H1 (cell line): ENCODE data around the gene RGS3. TPM values are rescaled to one million over a fixed set of nuclear protein-coding genes. Genes with fewer than 3 reads are reported as not detected.

Source experiments
- CTCF ChIA-PET: fragments of 300-600 bp; sonication (Branson Sonifier 250); formaldehyde crosslinking; loops from one replicate; lab custom pipeline; 2021; ENCODE audit not compliant: partially characterized antibody; lab: Charles Lee
- POLR2A ChIA-PET: fragments of 300-600 bp; sonication (Branson Sonifier 250); formaldehyde crosslinking; loops from one replicate; lab custom pipeline; 2021; ENCODE audit warnings: inconsistent platforms; ENCODE audit not compliant: partially characterized antibody; lab: Charles Lee
- DNase-seq, 2 experiments: peaks; one replicate each; pipeline versions ENCODE4 v3.0.0 to v3.0.0-alpha.2; 2010 to 2022; ENCODE audit warnings: low spot score in 2 of 2, low read depth in 1 of 2, mixed read lengths in 1 of 2
- FAIRE-seq: peaks from 2 replicates; lab custom pipeline; 2011; peaks lifted over from hg19 to GRCh38; lab: Jason Lieb, UNC
- H2AFZ ChIP-seq: 2 replicates; pipeline ENCODE4 v1.8.1; 2012; ENCODE audit warnings: low read length, inconsistent platforms
- H2AK5ac ChIP-seq: 2 replicates; pipeline ENCODE4 v1.6.1; 2013; ENCODE audit warnings: low read depth, low read length
- H2BK120ac ChIP-seq: replicated peaks from 2 replicates; pipeline ENCODE3; 2013; ENCODE audit warnings: low read depth, low read length, inconsistent platforms
- H2BK12ac ChIP-seq: 2 replicates; pipeline ENCODE4 v1.6.1; 2013; ENCODE audit warnings: low read depth, low read length
- H2BK15ac ChIP-seq: 2 replicates; pipeline ENCODE4 v1.6.1; 2013; ENCODE audit warnings: low read length
- H2BK20ac ChIP-seq: 2 replicates; pipeline ENCODE4 v1.6.1; 2013; ENCODE audit warnings: low read length
- H2BK5ac ChIP-seq: 2 replicates; pipeline ENCODE4 v1.6.1; 2013; ENCODE audit warnings: low read depth, low read length
- H3K14ac ChIP-seq: 2 replicates; pipeline ENCODE4 v1.6.1; 2013; ENCODE audit warnings: inconsistent platforms; ENCODE audit not compliant: insufficient read length
- H3K18ac ChIP-seq: 2 replicates; pipeline ENCODE4 v1.6.1; 2013; ENCODE audit warnings: low read length; ENCODE audit errors: extremely low read depth
- H3K23ac ChIP-seq: 2 replicates; pipeline ENCODE4 v1.6.1; 2013; ENCODE audit warnings: inconsistent platforms; ENCODE audit not compliant: insufficient read length
- H3K23me2 ChIP-seq: 2 replicates; pipeline ENCODE4 v1.6.1; 2013; ENCODE audit warnings: low read depth, low read length
- H3K27ac ChIP-seq: 2 replicates; pipeline ENCODE4 v1.6.1; 2011; ENCODE audit warnings: low read depth, low read length, inconsistent platforms
- H3K27me3 ChIP-seq, 4 experiments: replicated peaks in 1 of 4; 1 replicate in 1 of 4; 2 replicates in 3 of 4; pipeline versions ENCODE4 v1.6.1 to v1.8.1; 2011 to 2013; ENCODE audit warnings: low read length in 3 of 4, mild to moderate bottlenecking in 3 of 4, inconsistent platforms in 2 of 4, mixed read lengths in 2 of 4, moderate library complexity in 1 of 4; ENCODE audit not compliant: control insufficient read depth in 3 of 4, insufficient read depth in 3 of 4; ENCODE audit errors: extremely low read depth in 1 of 4
- H3K36me3 ChIP-seq, 4 experiments: 2 replicates each; pipeline versions ENCODE4 v1.6.1 to v1.8.1; 2011 to 2013; ENCODE audit warnings: mild to moderate bottlenecking in 4 of 4, low read length in 3 of 4, moderate library complexity in 2 of 4, control low read depth in 1 of 4, inconsistent platforms in 1 of 4; ENCODE audit not compliant: insufficient read depth in 4 of 4, control insufficient read depth in 2 of 4
- H3K4ac ChIP-seq: replicated peaks from 2 replicates; pipeline ENCODE3; 2013; ENCODE audit warnings: low read length, low read depth, mixed read lengths, inconsistent platforms; ENCODE audit not compliant: insufficient read length
- H3K4me1 ChIP-seq, 4 experiments: replicated peaks in 1 of 4; 1 replicate in 1 of 4; 2 replicates in 3 of 4; pipeline versions ENCODE4 v1.6.1 to v1.8.1; 2011 to 2013; ENCODE audit warnings: low read length in 3 of 4, inconsistent platforms in 2 of 4, mixed read lengths in 1 of 4; ENCODE audit not compliant: insufficient read depth in 4 of 4, control insufficient read depth in 3 of 4
- H3K4me2 ChIP-seq, 2 experiments: 2 replicates each; pipeline versions ENCODE4 v1.6.1 to v1.8.1; 2011 to 2013; ENCODE audit warnings: low read depth in 2 of 2, low read length in 2 of 2, control low read depth in 1 of 2, inconsistent platforms in 1 of 2, mild to moderate bottlenecking in 1 of 2; ENCODE audit not compliant: insufficient read depth in 1 of 2
- H3K4me3 ChIP-seq, 4 experiments: fragments of 200-600, 300-600 bp in 1 of 4; sonication (generic), shearing (Covaris generic), sonication (Bioruptor Twin) in 1 of 4; 2 replicates each; pipeline versions ENCODE4 v1.5.1 to v1.8.1; 2011 to 2016; ENCODE audit warnings: low read length in 4 of 4, low read depth in 3 of 4, control low read depth in 2 of 4, inconsistent platforms in 2 of 4, mild to moderate bottlenecking in 2 of 4, mixed read lengths in 1 of 4, moderate library complexity in 1 of 4; ENCODE audit not compliant: insufficient read depth in 2 of 4; ENCODE audit errors: extremely low read depth in 1 of 4
- H3K56ac ChIP-seq: replicated peaks from 2 replicates; pipeline ENCODE3; 2013; ENCODE audit warnings: low read depth, mild to moderate bottlenecking, mixed read lengths, low read length, inconsistent platforms; ENCODE audit not compliant: insufficient read length
- H3K79me1 ChIP-seq: 2 replicates; pipeline ENCODE4 v1.6.1; 2013; ENCODE audit warnings: low read depth, low read length, control low read depth
- H3K79me2 ChIP-seq, 2 experiments: 2 replicates each; pipeline versions ENCODE4 v1.6.1 to v1.8.1; 2012 to 2013; ENCODE audit warnings: low read length in 2 of 2, mild to moderate bottlenecking in 2 of 2, inconsistent platforms in 1 of 2; ENCODE audit not compliant: insufficient read depth in 2 of 2, control insufficient read depth in 1 of 2
- H3K9ac ChIP-seq, 4 experiments: replicated peaks in 1 of 4; 1 replicate in 1 of 4; 2 replicates in 3 of 4; pipeline versions ENCODE4 v1.6.1 to v1.8.1; 2011 to 2013; ENCODE audit warnings: low read depth in 3 of 4, low read length in 3 of 4, control low read depth in 2 of 4, mild to moderate bottlenecking in 2 of 4, moderate library complexity in 2 of 4, inconsistent platforms in 1 of 4; ENCODE audit errors: extremely low read depth in 1 of 4
- H3K9me3 ChIP-seq, 2 experiments: 2 replicates each; pipeline versions ENCODE4 v1.6.1 to v1.8.1; 2012 to 2013; ENCODE audit warnings: mild to moderate bottlenecking in 2 of 2, moderate library complexity in 2 of 2, control low read depth in 1 of 2, inconsistent platforms in 1 of 2, low read depth in 1 of 2, low read length in 1 of 2, mixed read lengths in 1 of 2; ENCODE audit not compliant: insufficient read depth in 2 of 2
- H4K20me1 ChIP-seq, 2 experiments: replicated peaks in 1 of 2; 2 replicates each; pipeline versions ENCODE3 to v1.8.1; 2011 to 2013; ENCODE audit warnings: inconsistent platforms in 2 of 2, low read length in 2 of 2, mild to moderate bottlenecking in 1 of 2; ENCODE audit not compliant: insufficient read depth in 2 of 2, control insufficient read depth in 1 of 2
- H4K5ac ChIP-seq: 2 replicates; pipeline ENCODE4 v1.6.1; 2013; ENCODE audit warnings: low read length, low read depth, mixed read lengths, inconsistent platforms; ENCODE audit not compliant: insufficient read length
- H4K8ac ChIP-seq: 2 replicates; pipeline ENCODE4 v1.8.0; 2013; ENCODE audit warnings: mild to moderate bottlenecking, moderate library complexity, low read length, inconsistent platforms; ENCODE audit not compliant: insufficient read depth; ENCODE audit errors: extremely low read depth
- H4K91ac ChIP-seq: replicated peaks from 2 replicates; pipeline ENCODE3; 2013; ENCODE audit warnings: low read length, mixed read lengths, inconsistent platforms; ENCODE audit not compliant: insufficient read length
- CEBPB ChIP-seq: IDR thresholded peaks from 2 replicates; pipeline ENCODE4 v1.6.1; 2012; ENCODE audit warnings: low read depth, low read length
- CHD1 ChIP-seq: IDR thresholded peaks from 2 replicates; pipeline ENCODE4 v1.6.1; 2012; ENCODE audit warnings: low read depth, low read length, improper control_type of control experiment
- CTBP2 ChIP-seq: IDR thresholded peaks from 2 replicates; pipeline ENCODE4 v1.7.0; 2011; ENCODE audit warnings: borderline replicate concordance, mild to moderate bottlenecking, moderate library complexity, mixed read lengths, low read length; ENCODE audit not compliant: insufficient read depth, insufficient read length
- CTCF ChIP-seq, 3 experiments: IDR thresholded peaks; 1 replicate in 2 of 3; 2 replicates in 1 of 3; pipeline versions ENCODE4 v1.5.1 to v1.6.1; 2011; ENCODE audit warnings: low read length in 3 of 3, mild to moderate bottlenecking in 3 of 3, inconsistent platforms in 2 of 3, low read depth in 1 of 3, moderate library complexity in 1 of 3; ENCODE audit not compliant: insufficient read depth in 1 of 3; ENCODE audit errors: control extremely low read depth in 1 of 3
- EZH2 ChIP-seq: fragments of 200-600 bp; sonication (generic); IDR thresholded peaks from 2 replicates; pipeline ENCODE4 v1.7.1; 2012; ENCODE audit warnings: low read depth, mild to moderate bottlenecking, moderate library complexity, low read length, inconsistent platforms; ENCODE audit not compliant: severe bottlenecking
- HDAC2 ChIP-seq, 2 experiments: fragments of 300-600 bp in 1 of 2; sonication (generic) in 1 of 2; IDR thresholded peaks; 2 replicates each; pipeline ENCODE4 v1.6.1; 2011 to 2012; ENCODE audit warnings: low read depth in 2 of 2, low read length in 2 of 2, mild to moderate bottlenecking in 2 of 2, moderate library complexity in 2 of 2, borderline replicate concordance in 1 of 2, inconsistent platforms in 1 of 2
- JUN ChIP-seq: IDR thresholded peaks from 2 replicates; pipeline ENCODE4 v1.6.1; 2011; ENCODE audit warnings: low read depth, mild to moderate bottlenecking, improper control_type of control experiment, low read length
- KDM1A ChIP-seq: fragments of 200-600, 300-600 bp; sonication (generic); IDR thresholded peaks from 2 replicates; pipeline ENCODE4 v1.7.1; 2016; ENCODE audit warnings: mild to moderate bottlenecking, low read length, borderline replicate concordance
- RXRA ChIP-seq: IDR thresholded peaks from 2 replicates; pipeline ENCODE4 v1.6.1; 2011; ENCODE audit warnings: low read depth, mild to moderate bottlenecking, low read length, moderate library complexity; ENCODE audit not compliant: insufficient read depth
- SAP30 ChIP-seq: fragments of 300-600 bp; sonication (generic); IDR thresholded peaks from 2 replicates; pipeline ENCODE4 v1.7.1; 2012; ENCODE audit warnings: low read length, moderate library complexity, mild to moderate bottlenecking, inconsistent platforms; ENCODE audit not compliant: insufficient read depth, insufficient replicate concordance
- ZNF274 ChIP-seq: IDR thresholded peaks from 2 replicates; pipeline ENCODE4 v1.7.0; 2012; ENCODE audit warnings: low read length, borderline replicate concordance; ENCODE audit errors: extremely low read depth
- WGBS, 2 experiments: shearing (Covaris generic) in 1 of 2; methylation state at CpG; one replicate each; pipeline versions ENCODE4 v1.1.6 to v1.1.7; 2013 to 2015; ENCODE audit warnings: low lambda C conversion rate in 2 of 2, mixed read lengths in 2 of 2, inconsistent platforms in 1 of 2, low coverage in 1 of 2, missing lambda C conversion rate in 1 of 2; ENCODE audit not compliant: insufficient replicate concordance in 2 of 2, insufficient coverage in 1 of 2, insufficient read length in 1 of 2; ENCODE audit errors: extremely low coverage in 1 of 2, missing lambda C conversion rate in 1 of 2; 5-methylcytosine and 5-hydroxymethylcytosine counted together
- polyA plus RNA-seq, 7 experiments: library from polyadenylated mRNA; depleted of rRNA in 3 of 7; stranded (reverse) in 5 of 7; unstranded in 2 of 7; fragments of >200 nt in 5 of 7; fragments of 200-250 nt in 2 of 7; gene quantifications; 1 replicate in 5 of 7; 2 replicates in 1 of 7; 4 replicates in 1 of 7; pipeline versions ENCODE4 v1.2.1 to v1.2.3, GENCODE V29; 2011 to 2013; ENCODE audit warnings: missing spikeins in 2 of 7, mixed read lengths in 2 of 7
- total RNA-seq: library from RNA; stranded (reverse); fragmentation: NEBNext Ultra II Directional; extraction: Animal tissue kit (Norgen Biotek cat#: 25700); gene quantifications from 2 replicates; pipeline ENCODE4 v1.2.1, GENCODE V29; 2021

RGS3 gene
- total and polyA plus RNA-seq, 2 of the 8 experiments (the other 6 are each of a cell fraction or from before 2014, with no cell fraction given) = 12.6 to 18.2 TPM

- no peaks in the 10 kb centered on the region for H3K79me1 ChIP-seq
- no peak overlapping the region for H2AK5ac ChIP-seq
- no peak overlapping the region for H2BK120ac ChIP-seq
- peak in 1 of 2 experiments; percentile 10 for DNase-seq
- 87% methylated on average over 4 of the region's 4 CpGs; no CpG with 5 or more reads in 1 of the 2 experiments for WGBS, 2 experiments
- H3K23me2 ChIP-seq = no peaks in the 10 kb centered on the region
- H3K4me3 ChIP-seq = no peak overlapping the region
- no peak overlapping the region for H2BK20ac ChIP-seq
- no peaks in the 10 kb centered on the region for H3K27me3 ChIP-seq
- no peaks in the 10 kb centered on the region for H3K9me3 ChIP-seq
- peak overlapping the region; percentile 76; the same call in 1 of the 2 replicates for H4K8ac ChIP-seq
- no peak overlapping the region for H3K4ac ChIP-seq
- no peak overlapping the region for H4K91ac ChIP-seq
- H2BK5ac ChIP-seq = no peak overlapping the region
- no peak for FAIRE-seq
- H3K18ac ChIP-seq = no peak overlapping the region
- no peak overlapping the region for H3K23ac ChIP-seq
- H3K56ac ChIP-seq = no peak overlapping the region
- no peak overlapping the region for H2BK12ac ChIP-seq
- no peak overlapping the region for H4K5ac ChIP-seq
- H3K27ac ChIP-seq = no peak overlapping the region
- H3K4me1 ChIP-seq = peaks cover 0 to 5% (median 2%) of the 10 kb centered on the region in 4 experiments; a peak in 3 of 7 replicates
- H2BK15ac ChIP-seq = no peak overlapping the region
- H2AFZ ChIP-seq = no peak overlapping the region
- no peaks in the 10 kb centered on the region for H4K20me1 ChIP-seq
- H3K14ac ChIP-seq = no peak overlapping the region
- no peak overlapping the region for H3K9ac ChIP-seq
- no peak overlapping the region for H3K4me2 ChIP-seq
- ChIA-PET CTCF (interaction anchor here (0.9 to 1.8 kb wide), 4 partner anchors 30 to 115 kb away, joined by 3 to 6 read pairs (median 4); no protein-coding TSS in a partner anchor), POLR2A (no interaction called here)
- H3K79me2 ChIP-seq = no peaks in the 10 kb centered on the region
- no peaks in the 10 kb centered on the region for H3K36me3 ChIP-seq
- TF ChIP-seq ZNF274 (no peak), CTBP2 (no peak), RXRA (no peak), KDM1A (no peak), CTCF (IDR thresholded peaks at IDR 0.05; ENCODE audit: control extremely low read depth in 1 of 3, insufficient read depth in 1 of 3, low read depth in 1 of 3, low read length in 3 of 3) (no peak), HDAC2 (IDR thresholded peaks at IDR 0.05; ENCODE audit: borderline replicate concordance in 1 of 2, low read depth in 2 of 2, low read length in 2 of 2) (no peak), JUN (no peak), SAP30 (no peak), EZH2 (no peak), CEBPB (no peak), CHD1 (no peak)
Observed at GRCh38 chr9:113475992-113476391, 12.5 kb downstream of the RGS3 start.
